Brain microvascular endothelial cell (primary cell): ENCODE results near the gene NTM.

Source experiments
- DNase-seq: peaks from one replicate; pipeline ENCODE4 v3.0.0-alpha.2; 2020
- H3K27ac ChIP-seq: fragments of 250-450 bp; sonication (Bioruptor Pico); 2 replicates; pipeline ENCODE4 v1.5.1; 2020; ENCODE audit warnings: mild to moderate bottlenecking, moderate library complexity
- H3K27me3 ChIP-seq: fragments of 250-450 bp; sonication (Bioruptor Pico); replicated peaks from 2 replicates; pipeline ENCODE4 v1.5.1; 2020; ENCODE audit warnings: mild to moderate bottlenecking
- H3K36me3 ChIP-seq: fragments of 250-450 bp; sonication (Bioruptor Pico); replicated peaks from 2 replicates; pipeline ENCODE4 v1.5.1; 2020; ENCODE audit warnings: mild to moderate bottlenecking
- H3K4me3 ChIP-seq: 2 replicates; pipeline ENCODE4 v1.5.1; 2011; ENCODE audit warnings: low read depth, mild to moderate bottlenecking, control low read depth, low read length, moderate library complexity
- in situ Hi-C: cut with HindIII; loops from 2 replicates; pipeline ENCODE4 v1.10.0; 2017; ENCODE audit warnings: low sequenced_read_pairs, low pct_ligation_motif_present
- TF ChIP-seq, protein P1 (sequence below): IDR thresholded peaks from 2 replicates; pipeline ENCODE4 v1.5.1; 2011; ENCODE audit warnings: low read depth, mild to moderate bottlenecking, moderate library complexity, low read length, control low read depth, inconsistent platforms; ENCODE audit errors: missing control alignments

Gene NTM

DNA sequence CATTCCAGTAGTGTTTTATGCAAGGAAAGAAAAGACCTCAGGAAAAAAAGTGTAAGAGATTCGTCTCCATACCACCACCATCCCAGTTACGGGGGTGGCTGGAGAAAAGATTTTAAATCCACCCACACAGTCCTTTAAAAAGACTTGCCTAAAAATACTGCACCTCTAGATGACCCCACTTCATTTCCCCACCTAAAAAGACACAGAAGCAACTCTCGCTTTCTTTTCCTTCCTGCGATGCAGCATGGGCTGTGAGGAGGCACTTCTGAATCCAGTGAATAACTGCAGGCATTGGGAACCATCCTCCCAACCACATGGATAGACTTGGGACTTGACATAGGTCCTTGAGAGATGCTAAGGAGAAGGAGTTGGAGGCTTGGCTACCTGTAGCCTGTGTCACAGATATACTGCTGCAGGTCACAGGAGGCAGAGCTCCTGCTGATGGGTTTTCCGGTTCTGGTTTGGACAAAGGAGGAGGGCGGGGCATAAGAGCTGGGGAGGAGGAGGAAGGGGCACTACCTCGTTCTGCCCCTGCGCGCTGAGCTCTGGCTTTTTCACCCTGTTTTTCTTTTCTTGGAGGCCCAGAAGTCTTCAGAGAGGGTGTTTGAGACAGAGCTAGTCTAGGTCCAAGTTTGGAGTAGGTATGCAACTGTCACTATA is 285.9 kb downstream of the NTM start:
- no peak for DNase-seq

DNA sequence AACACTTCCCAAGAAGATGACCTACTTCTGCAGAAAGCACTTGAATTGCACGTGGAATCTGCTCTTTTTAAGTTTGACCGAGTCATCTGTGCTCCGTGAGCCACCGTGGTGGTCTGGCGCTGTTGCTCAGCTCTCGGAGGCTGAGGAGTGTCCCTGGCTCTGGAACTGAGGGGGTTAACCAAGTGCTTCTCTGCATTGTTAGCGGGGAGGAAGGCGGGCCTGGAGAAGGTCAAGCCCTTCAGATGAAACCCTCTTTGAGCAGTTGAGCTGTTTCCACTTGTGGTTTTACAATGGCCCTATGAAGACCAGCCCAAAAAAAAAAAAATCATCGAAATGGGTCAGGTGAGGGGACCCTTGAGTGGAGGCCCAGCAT is 286.4 kb downstream of the NTM start:
- no peak overlapping the region for H3K4me3 ChIP-seq
- in situ Hi-C loops = loop anchor here (25.0 kb wide), 1 partner anchor 595 kb away; no protein-coding TSS in a partner anchor
- no peaks in the 10 kb centered on the region for H3K27me3 ChIP-seq
- H3K27ac ChIP-seq = no peak overlapping the region
- TF ChIP-seq, protein P1, sequence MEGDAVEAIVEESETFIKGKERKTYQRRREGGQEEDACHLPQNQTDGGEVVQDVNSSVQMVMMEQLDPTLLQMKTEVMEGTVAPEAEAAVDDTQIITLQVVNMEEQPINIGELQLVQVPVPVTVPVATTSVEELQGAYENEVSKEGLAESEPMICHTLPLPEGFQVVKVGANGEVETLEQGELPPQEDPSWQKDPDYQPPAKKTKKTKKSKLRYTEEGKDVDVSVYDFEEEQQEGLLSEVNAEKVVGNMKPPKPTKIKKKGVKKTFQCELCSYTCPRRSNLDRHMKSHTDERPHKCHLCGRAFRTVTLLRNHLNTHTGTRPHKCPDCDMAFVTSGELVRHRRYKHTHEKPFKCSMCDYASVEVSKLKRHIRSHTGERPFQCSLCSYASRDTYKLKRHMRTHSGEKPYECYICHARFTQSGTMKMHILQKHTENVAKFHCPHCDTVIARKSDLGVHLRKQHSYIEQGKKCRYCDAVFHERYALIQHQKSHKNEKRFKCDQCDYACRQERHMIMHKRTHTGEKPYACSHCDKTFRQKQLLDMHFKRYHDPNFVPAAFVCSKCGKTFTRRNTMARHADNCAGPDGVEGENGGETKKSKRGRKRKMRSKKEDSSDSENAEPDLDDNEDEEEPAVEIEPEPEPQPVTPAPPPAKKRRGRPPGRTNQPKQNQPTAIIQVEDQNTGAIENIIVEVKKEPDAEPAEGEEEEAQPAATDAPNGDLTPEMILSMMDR = no peak
- DNase-seq = no peak
- H3K36me3 ChIP-seq = no peaks in the 10 kb centered on the region

More for the DNA sequence above, 285.9 kb downstream of the NTM start:
- TF ChIP-seq, protein P1 = no peak
- in situ Hi-C loops = loop anchor here (25.0 kb wide), 1 partner anchor 594 kb away; no protein-coding TSS in a partner anchor
- H3K36me3 ChIP-seq = no peaks in the 10 kb centered on the region
- no peak overlapping the region for H3K4me3 ChIP-seq
- no peak overlapping the region for H3K27ac ChIP-seq
- H3K27me3 ChIP-seq = no peaks in the 10 kb centered on the region

DNA sequence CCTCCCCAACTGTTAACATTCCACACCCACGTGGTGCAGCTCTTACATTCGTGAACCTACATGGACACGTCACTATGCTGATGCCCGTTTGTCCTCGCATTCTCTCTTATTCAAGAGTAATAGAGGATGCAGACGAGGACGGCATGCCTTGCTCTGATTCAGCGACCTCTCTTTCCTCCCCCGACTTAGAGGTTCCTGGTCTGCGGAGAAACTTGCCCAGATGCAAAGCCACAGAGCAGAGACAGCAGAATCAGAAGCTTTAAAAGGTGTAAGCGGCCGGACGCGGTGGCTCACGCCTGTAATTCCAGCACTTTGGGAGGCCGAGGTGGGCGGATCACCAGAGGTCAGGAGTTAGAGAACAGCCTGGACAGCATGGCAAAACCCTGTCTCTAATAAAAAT is 288.0 kb downstream of the NTM start:
- DNase-seq = no peak
- TF ChIP-seq, protein P1 = no peak
- in situ Hi-C loops = loop anchor here (25.0 kb wide), 1 partner anchor 596 kb away; no protein-coding TSS in a partner anchor

DNA sequence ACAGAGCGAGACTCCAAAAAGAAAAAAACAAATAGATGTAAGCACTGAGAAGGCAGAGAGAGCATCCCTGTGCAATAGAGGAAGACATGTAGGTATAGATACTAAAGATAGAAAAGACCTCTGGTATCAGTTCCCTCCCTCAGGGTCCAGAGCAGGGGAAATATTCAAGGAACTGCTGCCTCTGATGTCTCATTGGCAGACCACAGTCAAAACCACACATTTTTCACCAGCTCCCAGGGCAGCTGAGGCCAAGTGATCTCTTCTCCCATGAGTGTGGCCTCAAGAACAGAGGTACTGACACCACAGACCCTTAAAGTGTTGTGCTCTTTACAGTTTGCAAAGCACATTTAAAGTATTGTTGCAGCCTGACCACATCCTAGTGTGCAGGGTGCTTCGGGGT is 288.5 kb downstream of the NTM start:
- Histone ChIP-seq H3K36me3 (no peaks in the 10 kb centered on the region), H3K27ac (no peak overlapping the region), H3K27me3 (no peaks in the 10 kb centered on the region), H3K4me3 (no peak overlapping the region)
- in situ Hi-C loops = loop anchor here (25.0 kb wide), 1 partner anchor 597 kb away; no protein-coding TSS in a partner anchor
- TF ChIP-seq, protein P1 = no peak
- no peak for DNase-seq

More for the DNA sequence above, 288.0 kb downstream of the NTM start:
- Histone ChIP-seq H3K36me3 (no peaks in the 10 kb centered on the region), H3K27ac (no peak overlapping the region), H3K4me3 (no peak overlapping the region), H3K27me3 (no peaks in the 10 kb centered on the region)

DNA sequence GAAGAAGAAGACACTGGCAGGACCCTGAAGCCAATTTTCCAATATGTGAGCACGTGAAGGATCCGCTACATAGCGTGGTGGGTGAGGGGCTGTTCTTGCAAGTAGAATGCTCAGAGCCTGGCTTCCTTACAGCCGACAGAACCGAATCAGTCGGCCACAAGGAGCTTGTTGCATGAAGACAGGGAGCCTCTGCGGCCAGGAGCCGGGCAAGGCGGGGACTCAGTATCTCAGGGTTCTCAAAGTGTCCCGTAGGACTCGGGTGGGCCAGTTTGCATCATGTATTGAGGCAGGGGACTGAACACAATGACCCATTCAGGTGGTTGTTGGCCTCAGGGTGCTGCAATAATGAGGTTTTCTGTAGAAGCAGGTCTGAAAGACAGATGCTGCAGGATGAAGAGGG is 289.5 kb downstream of the NTM start:
- no peaks in the 10 kb centered on the region for H3K27me3 ChIP-seq
- no peak overlapping the region for H3K27ac ChIP-seq
- no peak overlapping the region for H3K4me3 ChIP-seq
- in situ Hi-C loops = loop anchor here (25.0 kb wide), 1 partner anchor 598 kb away; no protein-coding TSS in a partner anchor
- no peak for DNase-seq
- TF ChIP-seq, protein P1 = no peak
- no peaks in the 10 kb centered on the region for H3K36me3 ChIP-seq
